Ovary (tissue), 9 donors: ENCODE results near the gene SS18L1. TPM values are rescaled to one million over a fixed set of nuclear protein-coding genes. Genes with fewer than 3 reads are reported as not detected.

ENCODE experiments used
- DNase-seq, 5 donors: peaks; one replicate each; pipeline ENCODE4 v3.0.0-alpha.2; 2019 to 2020
- H3K27ac ChIP-seq, 2 donors: fragments of 200-600 bp; one replicate each; pipeline versions ENCODE4 v1.5.1 to v1.8.0; 2019 to 2022
- H3K27me3 ChIP-seq: fragments of 200-600 bp; one replicate; pipeline ENCODE4 v1.8.0; 2022
- H3K36me3 ChIP-seq: fragments of 200-600 bp; sonication (generic); one replicate; pipeline ENCODE4 v1.5.1; 2019
- H3K4me1 ChIP-seq: one replicate; pipeline ENCODE4 v1.8.1; 2013; ENCODE audit warnings: mild to moderate bottlenecking, moderate library complexity; ENCODE audit not compliant: insufficient read depth
- H3K4me3 ChIP-seq: fragments of 200-600 bp; sonication (generic); one replicate; pipeline ENCODE4 v1.5.1; 2017
- H3K9me3 ChIP-seq, 2 donors: fragments of 200-600 bp in 1 of 2; sonication (generic) in 1 of 2; one replicate each; pipeline versions ENCODE4 v1.5.1 to v1.8.1; 2013 to 2019; ENCODE audit warnings: mild to moderate bottlenecking in 1 of 2, moderate library complexity in 1 of 2
- CTCF ChIP-seq, 3 donors: fragments of 450-650 bp in 2 of 3; fragments of 200-600 bp in 1 of 3; IDR thresholded peaks; one replicate each; pipeline versions ENCODE4 v1.5.1 to v1.8.0; 2016 to 2022; ENCODE audit warnings: antibody characterized with exemption in 3 of 3, mild to moderate bottlenecking in 1 of 3
- EP300 ChIP-seq: sonication (generic); formaldehyde crosslinking; IDR thresholded peaks from one replicate; pipeline ENCODE4 v1.6.1; 2017; ENCODE audit warnings: antibody characterized with exemption
- POLR2A ChIP-seq: fragments of 450-650 bp; IDR thresholded peaks from one replicate; pipeline ENCODE4 v1.6.1; 2017; ENCODE audit warnings: antibody characterized with exemption, mild to moderate bottlenecking, moderate library complexity
- WGBS, 3 donors: extraction: QIAGEN DNeasy Blood & Tissue Kit in 1 of 3; methylation state at CpG; one replicate each; pipeline versions ENCODE4 v1.1.5 to v1.1.7; 2013 to 2017; 5-methylcytosine and 5-hydroxymethylcytosine counted together
- intact Hi-C, 4 donors: fragments of 100-400 bp; cut with DNase I; formaldehyde crosslinking; loops; one replicate each; pipeline versions ENCODE4 v1.11.0 to v1.15.1; 2022 to 2023
- polyA plus RNA-seq, 2 donors: library from polyadenylated mRNA; stranded (reverse); fragments of 200-250 nt in 1 of 2; fragments of 350-450 nt in 1 of 2; fragmentation: Illumina TruSeq in 1 of 2; extraction: RNeasy Lipid Tissue Mini Kit (QIAGEN cat#74804) in 1 of 2; gene quantifications; one replicate each; pipeline ENCODE4 v1.2.3, GENCODE V29; 2013 to 2014
- total RNA-seq, 7 donors: library from RNA; depleted of rRNA in 2 of 7; stranded (reverse); fragments of >200 nt in 2 of 7; fragmentation: NEBNext Ultra II Directional in 3 of 7; extraction: Animal tissue kit (Norgen Biotek cat#: 25700) in 3 of 7; gene quantifications; one replicate each; pipeline versions ENCODE4 v1.1.0 to v1.2.4, GENCODE V29; 2016 to 2023
- donor health status: DM: no; HTN: no; CAD: no; lungs with moderate emphysema.
- donor health status: DM: no; HTN: no; CAD: no.
- donor health status: Bipolar disorder and iron deficiency.
- donor health status: DM: yes; HTN: yes; CAD: no.
- donor health status: DM: no; HTN: no; CAD: no.
- donor health status: DM: yes; HTN: yes; CAD: no.

Gene SS18L1
- total and polyA plus RNA-seq, 9 donors: 7.7 to 14.3 (median 12.4) TPM

DNA sequence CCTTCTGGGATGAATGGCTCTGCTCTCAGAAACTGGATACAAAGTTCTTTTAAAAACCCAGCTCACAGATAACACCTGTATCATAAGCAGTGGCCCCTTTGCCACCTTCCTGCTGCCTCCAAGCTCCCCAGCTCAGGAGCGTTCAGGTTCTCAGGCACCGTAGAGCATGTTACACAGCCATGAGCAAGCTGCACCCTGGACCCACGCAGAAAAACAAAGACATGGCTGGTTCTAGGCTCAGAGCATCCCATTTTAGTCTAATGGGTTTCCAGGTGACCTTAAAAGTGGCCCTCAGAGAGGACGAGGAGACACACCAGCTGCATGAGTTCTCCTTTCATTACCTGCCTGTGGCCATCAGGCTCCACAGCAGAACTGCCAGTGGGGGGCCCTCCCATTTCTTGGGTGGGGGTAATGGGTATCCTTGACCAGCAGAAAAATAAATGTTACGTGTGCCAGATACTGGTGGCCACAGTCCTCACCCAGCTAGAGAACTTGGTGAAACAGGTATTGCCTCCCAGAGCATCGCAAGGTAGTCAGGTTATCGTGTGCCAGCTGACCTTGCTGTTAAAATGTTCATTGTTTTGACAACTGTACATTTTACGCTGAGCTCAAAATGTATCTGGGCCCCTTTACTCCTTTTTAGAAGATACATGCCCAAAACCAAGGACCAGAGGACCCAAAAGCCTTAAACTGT is 7.8 kb upstream of the SS18L1 start:
- WGBS, 3 donors: 76 to 93% (median 85%) methylated on average over 8 of the region's 8 CpGs
- Histone ChIP-seq H3K27ac (peak overlapping the region in 1 of 2 donors; percentile 21), H3K4me1 (peaks cover 4% of the 10 kb centered on the region), H3K27me3 (no peaks in the 10 kb centered on the region), H3K4me3 (no peak overlapping the region), H3K9me3 (no peaks in the 10 kb centered on the region), H3K36me3 (no peaks in the 10 kb centered on the region)
- no peak for DNase-seq
- intact Hi-C loops: loop anchor here in 3 of 4 donors (5.0 kb wide), 2 partner anchors 108 to 113 kb away; no protein-coding TSS in a partner anchor
- no peak for TF ChIP-seq POLR2A

DNA sequence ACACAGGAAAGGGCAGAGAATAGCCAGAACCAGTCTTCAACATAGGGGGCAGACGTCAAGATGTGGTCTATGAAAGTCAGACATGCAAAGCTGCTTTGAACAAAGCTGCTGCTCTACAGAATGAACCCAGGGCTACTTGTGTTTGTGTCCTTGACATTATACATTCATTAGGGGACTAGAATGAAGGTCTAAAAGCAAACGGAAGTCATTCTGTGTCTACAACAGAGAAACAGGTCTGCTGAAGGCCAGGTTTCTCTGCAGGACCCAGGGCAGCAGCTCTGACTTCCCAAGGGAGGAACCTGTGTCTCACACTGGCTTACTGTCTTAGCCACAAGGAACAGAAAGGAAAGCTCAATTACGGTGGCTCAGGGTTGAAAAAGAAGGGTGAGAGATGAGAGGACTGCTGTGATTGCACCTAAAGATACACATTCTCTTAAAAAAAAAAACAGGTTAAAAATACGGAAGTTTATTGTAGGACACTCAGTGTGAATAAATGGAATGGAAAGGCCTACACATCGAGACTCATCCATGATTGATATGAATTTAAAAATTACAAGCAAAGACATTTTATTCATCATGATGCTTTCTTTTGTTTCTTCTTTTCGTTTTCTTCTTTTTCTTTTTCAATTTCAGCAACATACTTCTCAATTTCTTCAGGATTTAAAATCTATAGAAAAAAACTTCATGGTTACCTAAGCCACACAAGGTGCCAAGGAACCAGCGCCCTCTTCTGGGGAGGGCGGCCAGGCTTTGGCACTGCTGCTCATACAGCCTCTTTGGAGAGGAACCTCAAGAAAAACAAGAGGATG is 7.1 kb upstream of the SS18L1 start:
- TF ChIP-seq CTCF (IDR thresholded peaks at IDR 0.05): peak; percentile 26 to 57 (median 49)
- TF ChIP-seq EP300: no peak
- TF ChIP-seq POLR2A: no peak
- 43 to 51% (median 45%) methylated on average over 8 of the region's 8 CpGs for WGBS, 3 donors
- H3K27me3 ChIP-seq: no peaks in the 10 kb centered on the region
- H3K9me3 ChIP-seq: no peaks in the 10 kb centered on the region
- DNase-seq: peak; percentile 44 to 77 (median 71)
- intact Hi-C loops: loop anchor here in 3 of 4 donors (5.0 kb wide), 2 partner anchors 109 to 114 kb away; no protein-coding TSS in a partner anchor
- peaks cover 4% of the 10 kb centered on the region for H3K4me1 ChIP-seq
- no peaks in the 10 kb centered on the region for H3K36me3 ChIP-seq
- H3K27ac ChIP-seq: no peak overlapping the region
- no peak overlapping the region for H3K4me3 ChIP-seq

DNA sequence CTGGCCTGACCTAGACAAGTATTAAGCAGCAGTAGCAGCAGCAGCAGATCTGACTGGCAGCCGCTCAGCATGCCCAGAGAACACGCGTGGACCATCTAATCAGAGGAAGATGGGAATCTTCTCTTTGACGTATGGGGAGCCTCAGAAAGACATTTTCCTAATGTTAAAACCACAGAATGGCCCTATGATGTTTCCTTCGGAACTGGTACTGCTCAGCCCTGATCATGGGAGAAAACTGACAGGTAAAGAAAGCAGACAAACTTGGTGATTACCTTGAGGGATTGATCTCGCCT is 6.5 kb upstream of the SS18L1 start:
- no peak overlapping the region for H3K4me3 ChIP-seq
- no peak for DNase-seq
- no peaks in the 10 kb centered on the region for H3K36me3 ChIP-seq
- TF ChIP-seq EP300 (no peak), CTCF (IDR thresholded peaks at IDR 0.05) (no peak), POLR2A (no peak)
- intact Hi-C loops: loop anchor here in 3 of 4 donors (5.0 kb wide), 2 partner anchors 110 to 115 kb away; no protein-coding TSS in a partner anchor
- no peaks in the 10 kb centered on the region for H3K27me3 ChIP-seq
- no peak overlapping the region for H3K27ac ChIP-seq
- H3K9me3 ChIP-seq: no peaks in the 10 kb centered on the region
- 67 to 70% (median 70%) methylated on average over 6 of the region's 6 CpGs for WGBS, 3 donors
- H3K4me1 ChIP-seq: peaks cover 9% of the 10 kb centered on the region

DNA sequence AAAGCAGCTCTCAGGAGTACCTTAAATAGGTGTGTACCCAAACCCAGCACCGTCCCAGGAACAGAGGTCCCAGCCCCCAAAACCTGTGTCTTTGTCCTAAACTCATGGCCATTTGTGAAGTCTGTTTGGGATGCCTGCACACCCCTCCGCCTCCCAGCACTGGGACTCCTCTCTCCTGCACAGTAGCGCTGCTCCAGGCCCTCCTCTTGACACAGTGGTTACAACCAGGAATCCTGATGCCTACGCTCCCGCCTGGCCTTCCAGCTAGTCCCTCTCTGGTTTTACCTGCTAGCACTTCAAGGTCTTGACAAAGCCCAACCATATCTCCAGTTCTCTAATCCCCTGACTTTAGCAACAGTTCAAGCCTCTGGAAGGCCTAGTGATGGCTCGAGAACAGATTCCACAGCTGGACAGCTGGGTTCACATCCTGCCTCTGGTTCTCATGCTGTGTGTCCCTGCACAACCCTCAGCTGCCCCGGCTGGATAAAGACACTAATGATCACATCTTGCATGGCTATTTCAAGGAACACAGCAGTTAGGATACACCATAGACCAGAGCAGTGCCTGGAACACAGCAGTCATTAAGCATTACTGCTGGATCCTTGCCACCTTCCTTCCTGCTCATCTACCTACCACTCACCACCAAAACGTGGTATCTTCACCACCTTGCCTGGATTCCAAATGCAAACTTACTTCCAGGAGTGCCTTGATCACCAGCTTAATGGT is 5.9 kb upstream of the SS18L1 start:
- DNase-seq: no peak
- peaks cover 10% of the 10 kb centered on the region for H3K4me1 ChIP-seq
- no peak for TF ChIP-seq EP300
- no peak for TF ChIP-seq POLR2A
- TF ChIP-seq CTCF (IDR thresholded peaks at IDR 0.05): no peak
- no peaks in the 10 kb centered on the region for H3K9me3 ChIP-seq
- WGBS, 3 donors: 73 to 77% (median 75%) methylated on average over 8 of the region's 8 CpGs
- intact Hi-C loops: loop anchor here in 3 of 4 donors (5.0 kb wide), 2 partner anchors 110 to 115 kb away; no protein-coding TSS in a partner anchor
- no peaks in the 10 kb centered on the region for H3K36me3 ChIP-seq
- H3K27me3 ChIP-seq: no peaks in the 10 kb centered on the region
- H3K4me3 ChIP-seq: no peak overlapping the region
- H3K27ac ChIP-seq: no peak overlapping the region
